NCI-H187 (cell line): ENCODE measurements around the gene KCNQ1OT1.

Experiments
- DNase-seq, 2 experiments: peaks; one replicate each; lab custom pipeline; 2025; lab: John Stamatoyannopoulos, UW

Gene KCNQ1OT1

GRCh38 chr11:2666828-2667570, 32.8 kb downstream of the KCNQ1OT1 start:
- no peak for DNase-seq

DNA sequence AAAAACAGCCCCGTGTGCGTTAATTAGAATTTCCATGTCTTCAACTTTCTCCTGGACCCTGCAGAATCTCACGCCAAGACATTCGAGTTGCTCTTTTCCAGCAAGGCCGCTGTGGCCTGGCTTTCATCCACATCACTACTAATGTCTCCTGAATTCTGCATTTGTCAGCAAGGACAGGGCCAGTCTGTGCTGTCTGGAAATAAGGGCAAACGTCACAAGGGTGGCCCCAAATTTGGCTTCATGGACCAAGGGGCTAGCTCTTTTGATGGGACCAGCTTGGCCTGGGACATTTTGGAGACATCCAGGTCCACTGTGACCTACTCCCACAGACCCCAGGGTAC, 33.4 kb downstream of the KCNQ1OT1 start:
- DNase-seq: no peak

DNA sequence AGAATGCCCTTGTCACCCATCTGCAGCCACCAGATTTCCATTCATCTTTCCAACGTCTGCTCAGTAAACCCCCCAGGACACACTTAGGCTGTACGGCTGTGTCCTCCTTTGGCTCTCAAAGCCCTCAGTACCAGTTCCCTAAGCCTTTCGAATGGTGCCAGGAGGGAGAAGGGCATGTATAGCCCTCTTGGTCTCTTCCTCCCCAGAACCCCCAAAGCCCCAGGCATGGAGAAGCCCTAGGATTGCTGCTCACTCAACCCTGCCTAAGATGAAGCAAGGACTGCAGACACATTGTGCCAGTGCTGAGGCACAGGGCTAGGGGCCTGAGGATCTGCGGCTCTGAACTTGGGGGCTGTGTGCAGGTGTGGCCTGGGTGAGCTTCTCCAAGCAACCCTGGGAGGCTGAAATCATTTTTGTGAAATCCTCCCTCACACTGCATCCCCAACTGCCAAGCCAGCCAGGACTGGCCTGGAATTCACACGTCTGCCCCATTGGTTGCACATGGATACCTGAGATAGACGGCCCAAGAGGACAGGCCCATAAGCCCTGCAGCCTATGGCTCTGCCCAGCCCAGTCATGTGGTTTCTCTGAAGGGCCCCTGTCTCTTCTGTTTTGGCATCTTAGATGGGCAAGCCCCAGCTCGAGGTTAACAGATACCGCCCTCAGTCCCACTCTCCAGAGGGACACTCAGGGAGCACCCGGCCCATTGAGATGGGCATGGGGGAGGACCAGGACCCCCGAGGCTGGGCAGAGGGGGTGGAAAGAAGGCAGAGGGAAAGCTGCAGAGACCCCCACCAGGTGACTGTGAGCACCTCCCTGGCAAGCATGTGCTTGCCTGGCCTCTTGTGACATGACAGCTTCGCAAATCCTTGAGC, 34.0 kb downstream of the KCNQ1OT1 start:
- no peak for DNase-seq

GRCh38 chr11:2664791-2665525, 34.8 kb downstream of the KCNQ1OT1 start:
- no peak for DNase-seq

- no peak for DNase-seq
Observed at GRCh38 chr11:2664376-2664775, 35.4 kb downstream of the KCNQ1OT1 start.

GRCh38 chr11:2663915-2664314, 35.9 kb downstream of the KCNQ1OT1 start:
- DNase-seq: no peak

DNA sequence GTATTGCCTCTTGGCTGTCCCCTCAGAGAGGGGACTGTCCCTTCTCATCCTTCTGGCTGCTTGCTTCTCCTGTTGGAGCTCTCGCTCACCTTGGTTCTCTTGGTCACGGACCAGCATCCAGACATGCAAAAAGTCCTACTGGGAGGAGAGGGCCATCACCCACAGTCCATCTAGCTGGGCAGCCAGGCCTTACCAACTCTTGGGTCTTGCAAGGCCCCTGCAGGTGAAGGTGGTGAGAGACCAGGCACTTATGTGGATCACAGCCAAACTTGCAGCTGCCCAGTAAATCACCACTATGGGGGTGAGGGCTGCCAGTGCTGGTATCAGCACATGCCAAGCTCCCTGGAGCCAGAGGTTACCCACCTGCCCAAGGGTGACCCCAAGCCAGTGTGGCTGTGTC, 36.3 kb downstream of the KCNQ1OT1 start:
- DNase-seq: no peak

DNA sequence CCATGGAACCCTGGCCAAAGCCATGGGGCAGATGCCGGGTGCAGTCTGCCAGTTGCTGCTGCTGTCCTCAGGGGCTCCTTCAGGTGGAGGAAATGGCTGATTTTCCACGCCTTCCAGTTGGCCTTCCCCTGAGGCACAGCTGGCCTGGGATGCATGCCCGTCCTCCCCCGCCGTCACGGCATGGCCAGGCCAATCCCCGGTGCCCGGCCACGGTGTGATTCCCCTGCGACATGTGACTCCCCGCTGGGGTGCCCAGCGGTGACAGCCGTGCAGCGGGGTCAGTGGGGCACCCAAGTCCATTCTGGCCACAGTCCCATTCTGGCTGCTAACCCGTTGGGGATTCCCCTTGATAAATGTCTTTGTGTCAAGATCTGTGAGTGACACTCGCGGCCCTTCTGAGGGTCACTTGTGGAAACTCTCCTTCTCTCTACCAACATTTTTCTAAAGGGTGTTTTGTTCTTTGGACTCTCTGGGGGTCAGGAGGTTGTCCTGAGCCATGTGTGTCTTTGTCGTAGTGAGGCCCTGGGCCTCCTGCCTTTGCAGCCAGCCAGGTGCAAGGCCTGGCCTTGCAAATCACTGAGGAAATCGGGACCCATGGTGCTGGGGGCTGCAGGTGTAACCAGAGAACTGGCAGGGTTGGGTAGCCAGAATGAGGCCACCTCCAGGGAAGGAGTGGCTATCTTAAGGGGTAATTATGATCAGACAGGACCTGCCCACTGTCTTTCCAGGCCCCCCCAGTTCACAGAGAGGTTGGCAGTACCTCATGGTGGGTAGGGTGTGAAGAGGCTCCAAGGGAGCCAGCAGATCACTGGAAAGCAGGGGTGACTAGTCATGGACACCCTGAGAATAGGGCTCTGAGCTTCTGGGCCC, 37.1 kb downstream of the KCNQ1OT1 start:
- DNase-seq: no peak

- DNase-seq: no peak
Observed at GRCh38 chr11:2662024-2662312, 37.8 kb downstream of the KCNQ1OT1 start.

GRCh38 chr11:2661173-2662023, 38.4 kb downstream of the KCNQ1OT1 start:
- DNase-seq: no peak

- DNase-seq: no peak
Observed at GRCh38 chr11:2660357-2660939, 39.3 kb downstream of the KCNQ1OT1 start.

GRCh38 chr11:2657697-2658284, 42.0 kb downstream of the KCNQ1OT1 start:
- no peak for DNase-seq

DNA sequence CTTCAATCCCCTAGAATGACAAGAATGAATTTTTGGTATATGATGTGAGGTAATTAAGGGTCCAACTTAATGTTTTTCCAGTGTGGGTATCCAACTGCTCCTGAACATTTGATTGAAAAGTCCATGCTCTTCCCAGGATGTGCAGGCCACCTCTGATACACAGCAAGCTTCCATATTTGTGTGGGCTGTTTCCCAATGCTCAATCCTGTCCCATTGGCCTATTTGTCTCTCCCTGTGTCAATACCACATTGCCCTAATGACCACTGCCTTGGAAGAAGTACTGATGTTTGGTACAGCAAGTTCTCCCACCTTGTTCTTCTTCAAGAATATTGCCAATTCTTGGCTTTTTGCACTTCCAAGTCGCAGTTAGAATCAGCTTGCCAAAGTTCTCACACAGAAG, 42.9 kb downstream of the KCNQ1OT1 start:
- no peak for DNase-seq

GRCh38 chr11:2655834-2656622, 43.8 kb downstream of the KCNQ1OT1 start:
- DNase-seq: no peak

DNA sequence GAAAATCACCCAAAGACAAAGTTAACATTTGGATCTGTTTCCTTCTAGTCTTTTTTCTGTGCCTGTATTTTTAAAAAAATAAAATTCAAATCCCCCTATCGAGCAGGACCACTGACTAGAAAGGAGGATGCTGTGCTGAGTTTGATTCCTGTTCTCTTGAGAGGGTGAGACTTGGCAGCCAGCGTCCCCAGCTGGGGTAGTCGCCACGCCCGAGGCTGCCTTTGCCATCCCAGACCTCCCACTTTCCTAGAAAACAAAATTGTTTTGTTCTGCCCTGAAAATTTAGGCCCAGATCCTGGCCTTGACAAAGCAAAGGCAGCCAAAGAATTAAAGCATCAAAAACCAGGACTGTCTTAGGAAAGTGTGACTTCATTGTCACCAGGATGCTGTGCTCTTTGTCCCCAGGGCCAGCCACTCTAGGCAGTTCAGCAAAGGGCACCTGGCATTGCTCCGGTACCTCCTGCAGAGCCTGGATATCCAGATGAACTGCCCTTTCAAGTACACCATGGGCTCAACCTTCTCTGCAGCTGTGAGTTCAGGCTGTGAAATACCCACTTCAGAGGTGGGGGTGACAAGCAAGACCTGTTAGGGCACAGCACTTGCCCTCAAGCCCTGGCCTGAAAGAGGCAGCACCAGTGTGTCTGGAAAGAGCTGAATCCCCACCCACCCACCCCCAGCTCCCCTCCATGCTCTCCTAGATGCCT, 44.6 kb downstream of the KCNQ1OT1 start:
- DNase-seq: no peak

GRCh38 chr11:2653930-2654739, 45.7 kb downstream of the KCNQ1OT1 start:
- DNase-seq: no peak

GRCh38 chr11:2653198-2653551, 46.6 kb downstream of the KCNQ1OT1 start:
- no peak for DNase-seq
